ENCODE measurements around the gene HIC2.
"Not testable (repeated sequence)": the region's sequence is repeated elsewhere in the genome, so short reads cannot be mapped to it uniquely, and the experiment has no call there.

- not testable (repeated sequence) for TF ChIP-seq CTCF, POLR2AphosphoS5, EP300 (IDR thresholded peaks at IDR 0.05)
Observed at GRCh38 chr22:21467337-21468193, 50.4 kb downstream of the HIC2 start, which contains the start of gene TMEM191C.
